ENCODE data around the gene LIMCH1. TPM values are rescaled to one million over a fixed set of nuclear protein-coding genes. Genes with fewer than 3 reads are reported as not detected.

Gene LIMCH1
- total RNA-seq, 1 donor from 2014 or later = 6.8 TPM

DNA sequence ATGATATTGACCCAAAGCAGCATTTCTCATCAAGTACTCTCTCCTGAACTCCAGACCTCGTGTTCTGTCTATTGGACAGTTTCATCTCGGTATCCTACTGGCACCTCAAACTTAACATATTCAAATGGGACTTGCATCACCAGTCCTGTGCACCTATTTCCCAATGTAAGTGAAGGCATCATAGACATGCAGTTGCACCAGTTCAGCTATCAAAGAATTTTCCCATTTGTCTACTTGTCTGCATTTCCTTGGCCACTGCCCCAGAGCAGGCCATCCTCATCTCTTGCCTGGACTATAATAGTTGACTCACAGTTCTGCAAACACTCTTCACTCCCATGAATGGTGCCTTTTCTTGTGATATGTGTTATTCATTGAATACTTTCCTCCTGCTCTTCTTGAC, 11.3 kb upstream of the LIMCH1 start:
- no peak for DNase-seq (ENCODE audit: low read depth)
- H3K4me3 ChIP-seq (ENCODE audit: low read depth, low read length) = no peak overlapping the region
- FAIRE-seq = peak; percentile 18
- TF ChIP-seq, protein P1, sequence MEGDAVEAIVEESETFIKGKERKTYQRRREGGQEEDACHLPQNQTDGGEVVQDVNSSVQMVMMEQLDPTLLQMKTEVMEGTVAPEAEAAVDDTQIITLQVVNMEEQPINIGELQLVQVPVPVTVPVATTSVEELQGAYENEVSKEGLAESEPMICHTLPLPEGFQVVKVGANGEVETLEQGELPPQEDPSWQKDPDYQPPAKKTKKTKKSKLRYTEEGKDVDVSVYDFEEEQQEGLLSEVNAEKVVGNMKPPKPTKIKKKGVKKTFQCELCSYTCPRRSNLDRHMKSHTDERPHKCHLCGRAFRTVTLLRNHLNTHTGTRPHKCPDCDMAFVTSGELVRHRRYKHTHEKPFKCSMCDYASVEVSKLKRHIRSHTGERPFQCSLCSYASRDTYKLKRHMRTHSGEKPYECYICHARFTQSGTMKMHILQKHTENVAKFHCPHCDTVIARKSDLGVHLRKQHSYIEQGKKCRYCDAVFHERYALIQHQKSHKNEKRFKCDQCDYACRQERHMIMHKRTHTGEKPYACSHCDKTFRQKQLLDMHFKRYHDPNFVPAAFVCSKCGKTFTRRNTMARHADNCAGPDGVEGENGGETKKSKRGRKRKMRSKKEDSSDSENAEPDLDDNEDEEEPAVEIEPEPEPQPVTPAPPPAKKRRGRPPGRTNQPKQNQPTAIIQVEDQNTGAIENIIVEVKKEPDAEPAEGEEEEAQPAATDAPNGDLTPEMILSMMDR (IDR thresholded peaks at IDR 0.05; ENCODE audit: insufficient read depth, low read length, severe bottlenecking) = no peak
- H3K36me3 ChIP-seq (ENCODE audit: control insufficient read depth, insufficient read depth, low read length) = no peaks in the 10 kb centered on the region
- H3K27me3 ChIP-seq (ENCODE audit: control insufficient read depth, insufficient read depth, low read length) = no peaks in the 10 kb centered on the region

DNA sequence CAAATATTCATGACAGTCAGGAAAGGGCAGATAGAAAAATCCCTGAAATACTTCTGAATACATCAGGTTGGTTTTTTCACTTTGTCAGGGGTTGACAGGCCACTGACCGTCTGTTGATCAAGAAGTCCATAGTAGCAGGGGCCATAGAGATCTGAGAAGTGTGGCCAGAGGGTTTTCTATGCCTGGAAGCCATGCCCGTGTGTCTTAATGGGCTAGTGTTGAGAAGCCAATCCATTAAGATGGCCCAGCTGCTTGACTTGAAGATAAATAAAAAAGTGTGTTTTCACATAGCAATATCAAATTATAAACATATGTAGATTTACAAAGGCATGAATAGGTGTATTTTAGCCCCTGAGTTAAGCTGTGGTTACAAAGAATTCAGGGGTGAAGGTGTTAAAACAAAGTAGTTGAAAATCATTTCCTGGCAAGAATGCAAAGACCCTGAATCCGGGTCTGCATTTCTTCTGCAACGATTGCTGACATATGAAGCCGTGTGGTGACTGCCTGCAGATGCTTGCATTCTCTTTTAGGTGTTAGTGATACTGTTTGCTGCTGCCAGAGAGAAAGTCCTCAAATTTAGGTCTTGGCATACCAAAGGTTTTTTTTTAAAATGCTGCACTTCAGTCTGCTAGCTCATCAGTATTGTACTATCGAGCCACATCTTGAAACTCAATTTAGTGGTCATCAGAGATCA, 9.3 kb upstream of the LIMCH1 start:
- no peak overlapping the region for H3K4me3 ChIP-seq (ENCODE audit: low read depth, low read length)
- no peaks in the 10 kb centered on the region for H3K36me3 ChIP-seq (ENCODE audit: control insufficient read depth, insufficient read depth, low read length)
- no peak for FAIRE-seq
- DNase-seq (ENCODE audit: low read depth) = no peak
- H3K27me3 ChIP-seq (ENCODE audit: control insufficient read depth, insufficient read depth, low read length) = no peaks in the 10 kb centered on the region
- TF ChIP-seq, protein P1 (IDR thresholded peaks at IDR 0.05; ENCODE audit: insufficient read depth, low read length, severe bottlenecking) = no peak

DNA sequence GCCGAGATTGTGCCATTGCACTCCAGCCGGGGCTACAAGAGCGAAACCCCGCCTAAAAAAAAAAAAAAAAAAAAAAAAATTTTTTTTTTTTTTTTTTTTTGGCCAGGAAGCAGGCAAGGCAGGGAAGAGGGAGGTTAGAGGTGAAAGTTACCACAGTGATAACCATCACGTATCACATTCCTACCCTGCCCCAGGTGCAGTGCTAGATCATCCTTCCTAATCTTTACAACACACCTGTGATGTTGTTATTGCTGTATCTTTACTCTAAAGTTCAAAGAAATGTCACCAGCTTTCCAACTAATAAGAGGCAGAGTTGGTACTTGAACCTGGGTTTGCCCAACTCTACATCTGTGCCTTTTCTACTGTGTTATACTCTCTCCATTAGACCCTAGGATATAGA, 7.2 kb upstream of the LIMCH1 start:
- DNase-seq (ENCODE audit: low read depth) (no peak), FAIRE-seq (no peak)
- TF ChIP-seq, protein P1 (IDR thresholded peaks at IDR 0.05; ENCODE audit: insufficient read depth, low read length, severe bottlenecking) = no peak
- Histone ChIP-seq H3K4me3 (ENCODE audit: low read depth, low read length) (no peak overlapping the region), H3K36me3 (ENCODE audit: control insufficient read depth, insufficient read depth, low read length) (no peaks in the 10 kb centered on the region), H3K27me3 (ENCODE audit: control insufficient read depth, insufficient read depth, low read length) (no peaks in the 10 kb centered on the region)

DNA sequence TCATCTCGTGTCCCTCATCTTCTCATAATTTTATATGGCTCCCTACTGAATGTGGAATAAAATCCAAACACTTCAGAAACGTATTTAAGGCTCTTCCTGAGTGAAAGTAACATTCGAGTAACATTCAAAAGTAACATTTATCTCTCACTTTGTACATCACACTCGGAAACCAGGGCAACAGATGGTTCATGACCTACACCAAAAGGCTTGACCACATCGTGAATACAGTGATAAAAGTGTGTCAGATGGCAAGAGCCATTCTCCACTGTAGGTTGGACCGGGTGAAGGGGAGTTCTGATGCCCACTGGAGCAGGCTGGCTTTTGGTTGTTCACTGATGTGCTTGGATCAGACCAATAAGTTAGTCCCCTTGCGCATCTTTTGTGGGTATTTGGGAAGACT, 5.6 kb upstream of the LIMCH1 start:
- DNase-seq (ENCODE audit: low read depth) = no peak
- TF ChIP-seq, protein P1 (IDR thresholded peaks at IDR 0.05; ENCODE audit: insufficient read depth, low read length, severe bottlenecking) = no peak
- Histone ChIP-seq H3K27me3 (ENCODE audit: control insufficient read depth, insufficient read depth, low read length) (no peaks in the 10 kb centered on the region), H3K4me3 (ENCODE audit: low read depth, low read length) (no peak overlapping the region), H3K36me3 (ENCODE audit: control insufficient read depth, insufficient read depth, low read length) (no peaks in the 10 kb centered on the region)
- no peak for FAIRE-seq

DNA sequence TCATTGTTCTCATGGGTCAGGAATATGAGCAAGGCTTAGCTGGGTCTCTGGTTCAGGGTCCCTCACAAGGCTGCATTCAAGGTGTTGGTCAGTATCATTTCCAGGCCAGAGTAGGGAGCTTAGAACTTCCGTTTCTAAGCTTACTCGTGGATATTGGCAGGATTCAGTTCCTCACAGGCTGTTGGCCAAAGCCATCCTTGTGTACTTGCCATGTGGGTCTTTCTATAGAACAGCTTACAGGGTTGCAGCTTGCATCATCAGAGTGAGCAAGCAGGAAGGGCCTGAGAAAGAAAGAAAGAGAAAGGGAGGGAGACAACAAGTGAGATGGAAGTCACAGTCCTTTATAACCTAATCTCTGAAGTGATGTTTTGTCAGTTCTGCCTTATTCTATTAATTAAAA, 5.1 kb upstream of the LIMCH1 start:
- H3K27me3 ChIP-seq (ENCODE audit: control insufficient read depth, insufficient read depth, low read length) = no peaks in the 10 kb centered on the region
- no peak for DNase-seq (ENCODE audit: low read depth)
- no peak for FAIRE-seq
- TF ChIP-seq, protein P1 (IDR thresholded peaks at IDR 0.05; ENCODE audit: insufficient read depth, low read length, severe bottlenecking) = no peak
- H3K36me3 ChIP-seq (ENCODE audit: control insufficient read depth, insufficient read depth, low read length) = no peaks in the 10 kb centered on the region
- no peak overlapping the region for H3K4me3 ChIP-seq (ENCODE audit: low read depth, low read length)

DNA sequence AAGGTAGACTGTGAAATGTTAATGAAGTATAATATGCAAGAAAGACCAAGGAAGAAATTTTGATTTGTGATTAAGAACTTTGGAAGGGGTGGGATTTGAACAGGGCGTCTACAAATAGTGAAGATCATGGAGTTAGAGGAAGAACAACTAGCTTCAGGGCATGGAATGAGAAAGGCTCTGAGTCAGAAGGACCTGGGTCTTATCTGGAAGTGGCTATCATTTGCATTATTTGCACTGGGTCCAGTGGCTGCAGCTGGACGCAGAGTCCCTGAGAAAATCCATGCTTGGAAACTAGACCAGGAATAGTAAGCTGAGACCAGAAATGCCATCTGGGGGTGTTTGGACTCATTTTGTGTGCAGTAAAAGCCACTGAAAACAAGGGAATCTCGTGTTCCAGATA, 4.3 kb upstream of the LIMCH1 start:
- Histone ChIP-seq H3K27me3 (ENCODE audit: control insufficient read depth, insufficient read depth, low read length) (no peaks in the 10 kb centered on the region), H3K36me3 (ENCODE audit: control insufficient read depth, insufficient read depth, low read length) (no peaks in the 10 kb centered on the region), H3K4me3 (ENCODE audit: low read depth, low read length) (no peak overlapping the region)
- FAIRE-seq = no peak
- DNase-seq (ENCODE audit: low read depth) = no peak
- TF ChIP-seq, protein P1 (IDR thresholded peaks at IDR 0.05; ENCODE audit: insufficient read depth, low read length, severe bottlenecking) = no peak

Measured in bronchial epithelial cell (primary cell).